Measurements from ENCODE around the gene FOXP1. TPM values are rescaled to one million over a fixed set of nuclear protein-coding genes. Genes with fewer than 3 reads are reported as not detected.

The FOXP1 gene
- total and polyA plus RNA-seq, 2 of the 13 experiments (the other 11 are each of a cell fraction or from before 2014, with no cell fraction given) = 40.4 to 59.0 TPM

GRCh38 chr3:71328926-71329325, 254.6 kb downstream of the FOXP1 start:
- Histone ChIP-seq H3K27me3 (ENCODE audit: control insufficient read depth in 1 of 2, insufficient read depth in 2 of 2, low read length in 2 of 2) (no peaks in the 10 kb centered on the region), H3K27ac (ENCODE audit: extremely low read length, insufficient read depth, low read length) (no peak overlapping the region), H3K9ac (ENCODE audit: insufficient read depth, low read depth, low read length) (no peak overlapping the region), H3K79me2 (ENCODE audit: insufficient read depth, low read length) (peaks cover 2% of the 10 kb centered on the region), H3K36me3 (replicated peaks in 1 of 2; ENCODE audit: control insufficient read depth in 1 of 2, insufficient read depth in 2 of 2, low read length in 2 of 2) (no peaks in the 10 kb centered on the region; a peak in 2 of 5 replicates), H3K4me3 (replicated peaks in 1 of 3; ENCODE audit: insufficient read depth in 1 of 3, low read depth in 2 of 3, low read length in 3 of 3) (no peak overlapping the region), H3K4me1 (ENCODE audit: insufficient read depth, low read length) (peaks cover 17% of the 10 kb centered on the region), H4K20me1 (ENCODE audit: insufficient read depth, low read length) (peaks cover 4% of the 10 kb centered on the region; the same call in 1 of the 2 replicates), H2AFZ (ENCODE audit: low read length) (no peak overlapping the region), H3K4me2 (ENCODE audit: low read depth, low read length) (no peak overlapping the region), H3K9me3 (ENCODE audit: low read length) (no peaks in the 10 kb centered on the region)
- intact Hi-C loops (cut with micrococcal nuclease; ENCODE audit: unreplicated experiment) = no loop called here
- no TSS peak for BruUV-seq (replicated peaks)
- DNase-seq (ENCODE audit: low spot score) (no peak), ATAC-seq (peak; percentile 52), FAIRE-seq (no peak)
- 93% methylated on average over 8 of the region's 8 CpGs for WGBS (ENCODE audit: low lambda C conversion rate)
- TF ChIP-seq HNF4A (CRISPR knock-in tag; IDR thresholded peaks at IDR 0.05) (peak; percentile 32; the same call in 1 of the 2 replicates), POLR2A (IDR thresholded peaks at IDR 0.05; ENCODE audit: insufficient read depth in 1 of 2, low read depth in 2 of 2, low read length in 2 of 2) (no peak)
- ChIA-PET CTCF (ENCODE audit: low intra/inter-chr PET ratio, low total read pairs) (no interaction called here), POLR2A (no interaction called here)
- in situ Hi-C loops (cut with HindIII; ENCODE audit: extremely low pct_ligation_motif_present, low pct_unique_long_range_greater_than_20kb) = no loop called here

DNA sequence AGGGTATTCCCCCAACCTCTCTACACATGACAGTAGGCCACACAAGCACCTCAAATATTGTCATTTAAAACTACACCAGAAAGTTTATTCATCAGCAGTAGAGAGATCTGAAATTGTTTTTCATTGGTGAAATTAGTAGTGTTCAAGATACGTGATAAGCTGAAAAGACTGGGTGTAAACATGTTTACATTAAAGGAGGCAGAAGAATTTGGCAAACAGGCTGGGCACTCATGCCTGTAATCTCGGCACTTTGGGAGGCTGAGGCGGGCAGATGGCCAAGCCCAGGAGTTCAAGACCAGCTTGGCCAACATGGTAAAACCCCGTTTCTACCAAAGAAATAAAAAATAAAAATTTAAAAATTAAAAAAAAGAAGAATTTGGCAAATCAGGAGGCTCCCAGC, 255.6 kb downstream of the FOXP1 start:
- no peak for TF ChIP-seq ZNF737 (CRISPR knock-in tag; IDR thresholded peaks at IDR 0.05; ENCODE audit: borderline replicate concordance)
- TF ChIP-seq SP2 (CRISPR knock-in tag; IDR thresholded peaks at IDR 0.05) = no peak
- no peak for TF ChIP-seq ZNF124 (CRISPR knock-in tag; IDR thresholded peaks at IDR 0.05)
- TF ChIP-seq, protein P1, sequence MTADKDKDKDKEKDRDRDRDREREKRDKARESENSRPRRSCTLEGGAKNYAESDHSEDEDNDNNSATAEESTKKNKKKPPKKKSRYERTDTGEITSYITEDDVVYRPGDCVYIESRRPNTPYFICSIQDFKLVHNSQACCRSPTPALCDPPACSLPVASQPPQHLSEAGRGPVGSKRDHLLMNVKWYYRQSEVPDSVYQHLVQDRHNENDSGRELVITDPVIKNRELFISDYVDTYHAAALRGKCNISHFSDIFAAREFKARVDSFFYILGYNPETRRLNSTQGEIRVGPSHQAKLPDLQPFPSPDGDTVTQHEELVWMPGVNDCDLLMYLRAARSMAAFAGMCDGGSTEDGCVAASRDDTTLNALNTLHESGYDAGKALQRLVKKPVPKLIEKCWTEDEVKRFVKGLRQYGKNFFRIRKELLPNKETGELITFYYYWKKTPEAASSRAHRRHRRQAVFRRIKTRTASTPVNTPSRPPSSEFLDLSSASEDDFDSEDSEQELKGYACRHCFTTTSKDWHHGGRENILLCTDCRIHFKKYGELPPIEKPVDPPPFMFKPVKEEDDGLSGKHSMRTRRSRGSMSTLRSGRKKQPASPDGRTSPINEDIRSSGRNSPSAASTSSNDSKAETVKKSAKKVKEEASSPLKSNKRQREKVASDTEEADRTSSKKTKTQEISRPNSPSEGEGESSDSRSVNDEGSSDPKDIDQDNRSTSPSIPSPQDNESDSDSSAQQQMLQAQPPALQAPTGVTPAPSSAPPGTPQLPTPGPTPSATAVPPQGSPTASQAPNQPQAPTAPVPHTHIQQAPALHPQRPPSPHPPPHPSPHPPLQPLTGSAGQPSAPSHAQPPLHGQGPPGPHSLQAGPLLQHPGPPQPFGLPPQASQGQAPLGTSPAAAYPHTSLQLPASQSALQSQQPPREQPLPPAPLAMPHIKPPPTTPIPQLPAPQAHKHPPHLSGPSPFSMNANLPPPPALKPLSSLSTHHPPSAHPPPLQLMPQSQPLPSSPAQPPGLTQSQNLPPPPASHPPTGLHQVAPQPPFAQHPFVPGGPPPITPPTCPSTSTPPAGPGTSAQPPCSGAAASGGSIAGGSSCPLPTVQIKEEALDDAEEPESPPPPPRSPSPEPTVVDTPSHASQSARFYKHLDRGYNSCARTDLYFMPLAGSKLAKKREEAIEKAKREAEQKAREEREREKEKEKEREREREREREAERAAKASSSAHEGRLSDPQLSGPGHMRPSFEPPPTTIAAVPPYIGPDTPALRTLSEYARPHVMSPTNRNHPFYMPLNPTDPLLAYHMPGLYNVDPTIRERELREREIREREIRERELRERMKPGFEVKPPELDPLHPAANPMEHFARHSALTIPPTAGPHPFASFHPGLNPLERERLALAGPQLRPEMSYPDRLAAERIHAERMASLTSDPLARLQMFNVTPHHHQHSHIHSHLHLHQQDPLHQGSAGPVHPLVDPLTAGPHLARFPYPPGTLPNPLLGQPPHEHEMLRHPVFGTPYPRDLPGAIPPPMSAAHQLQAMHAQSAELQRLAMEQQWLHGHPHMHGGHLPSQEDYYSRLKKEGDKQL (CRISPR knock-in tag; IDR thresholded peaks at IDR 0.05; ENCODE audit: low read depth) = no peak
- TF ChIP-seq FOXA1 (IDR thresholded peaks at IDR 0.05) = no peak
- TF ChIP-seq FOXA1 (CRISPR knock-in tag; IDR thresholded peaks at IDR 0.05) = no peak
- TF ChIP-seq ZIK1 (CRISPR knock-in tag; IDR thresholded peaks at IDR 0.05; ENCODE audit: borderline replicate concordance, low read depth) = no peak
- TF ChIP-seq HNRNPL (IDR thresholded peaks at IDR 0.05; ENCODE audit: low read depth, low read length) = no peak
- no peak for TF ChIP-seq KAT2B (IDR thresholded peaks at IDR 0.05; ENCODE audit: borderline replicate concordance, low read depth, low read length)
- no peak for TF ChIP-seq FLYWCH1 (CRISPR knock-in tag; IDR thresholded peaks at IDR 0.05)
- TF ChIP-seq KDM2A (CRISPR knock-in tag; IDR thresholded peaks at IDR 0.05; ENCODE audit: borderline replicate concordance, low read depth) = no peak
- TF ChIP-seq, protein P2, sequence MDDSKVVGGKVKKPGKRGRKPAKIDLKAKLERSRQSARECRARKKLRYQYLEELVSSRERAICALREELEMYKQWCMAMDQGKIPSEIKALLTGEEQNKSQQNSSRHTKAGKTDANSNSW (CRISPR knock-in tag; IDR thresholded peaks at IDR 0.05; ENCODE audit: borderline replicate concordance) = no peak
- TF ChIP-seq PLRG1 (conservative IDR thresholded peaks at IDR 0.05) = no peak

More for the DNA sequence above, 255.6 kb downstream of the FOXP1 start:
- BruUV-seq (replicated peaks) = no TSS peak
- Histone ChIP-seq H3K9me3 (ENCODE audit: low read length) (no peaks in the 10 kb centered on the region), H3K36me3 (replicated peaks in 1 of 2; ENCODE audit: control insufficient read depth in 1 of 2, insufficient read depth in 2 of 2, low read length in 2 of 2) (no peaks in the 10 kb centered on the region; a peak in 1 of 5 replicates), H3K79me2 (ENCODE audit: insufficient read depth, low read length) (peaks cover 4% of the 10 kb centered on the region), H3K4me3 (replicated peaks in 1 of 3; ENCODE audit: insufficient read depth in 1 of 3, low read depth in 2 of 3, low read length in 3 of 3) (no peak overlapping the region), H3K4me2 (ENCODE audit: low read depth, low read length) (no peak overlapping the region), H3K9ac (ENCODE audit: insufficient read depth, low read depth, low read length) (no peak overlapping the region), H3K27me3 (ENCODE audit: control insufficient read depth in 1 of 2, insufficient read depth in 2 of 2, low read length in 2 of 2) (no peaks in the 10 kb centered on the region), H3K27ac (ENCODE audit: extremely low read length, insufficient read depth, low read length) (no peak overlapping the region), H2AFZ (ENCODE audit: low read length) (no peak overlapping the region), H4K20me1 (ENCODE audit: insufficient read depth, low read length) (peaks cover 7% of the 10 kb centered on the region; the same call in 1 of the 2 replicates), H3K4me1 (ENCODE audit: insufficient read depth, low read length) (peaks cover 25% of the 10 kb centered on the region)
- no peak for FAIRE-seq
- intact Hi-C loops (cut with micrococcal nuclease; ENCODE audit: unreplicated experiment) (no loop called here), in situ Hi-C loops (cut with HindIII; ENCODE audit: extremely low pct_ligation_motif_present, low pct_unique_long_range_greater_than_20kb) (no loop called here)
- ChIA-PET CTCF (ENCODE audit: low intra/inter-chr PET ratio, low total read pairs) (no interaction called here), POLR2A (no interaction called here)
- no peak for DNase-seq (ENCODE audit: low spot score)
- no peak for ATAC-seq
- WGBS (ENCODE audit: low lambda C conversion rate) = 96% methylated on average over 4 of the region's 4 CpGs
